Activated naive CD4-positive, alpha-beta T cell treated with Interleukin-2 at 50 U/mL for 16 hours (primary cell): Measurements from ENCODE around the gene ETNK2.
"Not testable (repeated sequence)": the region's sequence is repeated elsewhere in the genome, so short reads cannot be mapped to it uniquely, and the experiment has no call there.

Experiments used
- DNase-seq: peaks from one replicate; pipeline ENCODE4 v3.0.0-alpha.2; 2020

Gene ETNK2

DNA sequence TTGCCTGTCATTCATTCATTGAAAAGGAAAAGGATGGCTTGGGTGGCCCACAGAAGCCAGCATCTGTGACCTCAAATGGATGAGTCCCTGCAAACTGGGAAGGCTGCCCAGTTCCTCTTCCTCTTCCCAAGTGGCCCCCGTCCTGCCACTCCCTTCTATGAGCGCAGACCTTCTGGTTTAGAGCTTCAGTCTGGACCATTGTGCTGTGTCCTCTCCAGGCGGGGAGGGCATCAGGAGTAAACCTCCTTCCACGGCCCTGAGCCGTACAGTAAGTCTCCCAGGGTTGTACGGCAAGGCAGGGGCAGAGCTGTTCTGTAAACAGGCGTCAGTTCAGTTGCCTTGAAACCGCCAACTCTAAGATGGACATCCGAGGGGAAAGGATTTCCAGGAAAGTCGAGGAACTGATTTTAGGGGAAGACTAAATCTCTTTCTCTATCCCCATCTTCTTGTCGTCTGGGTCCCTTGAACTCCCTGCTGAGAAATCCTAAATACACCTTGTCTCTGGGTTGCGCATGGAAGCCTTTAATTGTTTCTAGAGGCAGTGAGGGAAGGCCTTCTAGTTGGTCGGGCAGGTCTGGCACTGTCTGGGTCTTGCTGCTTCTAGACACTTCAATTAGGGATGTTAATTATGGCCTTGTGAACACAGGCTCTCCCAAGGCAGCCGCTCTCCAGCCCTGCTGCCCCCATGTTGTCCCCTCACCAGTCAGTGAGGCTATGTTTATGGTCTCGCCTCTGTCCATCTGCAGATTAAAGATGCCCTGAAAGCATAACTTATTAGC is 56.8 kb downstream of the ETNK2 start:
- DNase-seq, result no peak

DNA sequence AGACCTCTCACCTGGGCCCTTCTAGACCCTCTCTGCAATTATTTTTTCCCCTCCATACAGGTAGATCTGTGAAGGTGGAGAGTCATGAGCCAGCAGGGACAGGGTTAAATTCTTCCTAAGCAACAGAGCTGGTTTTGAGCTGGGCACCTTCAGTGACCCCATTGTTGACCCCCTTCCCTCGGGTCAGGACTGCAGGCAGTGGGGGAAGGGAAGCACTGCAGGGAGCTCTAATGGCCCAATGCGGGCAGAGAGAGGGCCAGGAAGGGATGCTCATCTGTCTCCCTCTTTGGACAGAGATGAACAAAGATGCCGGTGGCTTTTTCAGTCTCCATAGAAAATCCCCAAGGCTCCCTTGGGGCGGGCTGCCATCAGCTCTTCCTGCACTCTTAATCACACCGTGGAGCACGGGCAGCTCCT is 57.5 kb downstream of the ETNK2 start:
- DNase-seq, result no peak

DNA sequence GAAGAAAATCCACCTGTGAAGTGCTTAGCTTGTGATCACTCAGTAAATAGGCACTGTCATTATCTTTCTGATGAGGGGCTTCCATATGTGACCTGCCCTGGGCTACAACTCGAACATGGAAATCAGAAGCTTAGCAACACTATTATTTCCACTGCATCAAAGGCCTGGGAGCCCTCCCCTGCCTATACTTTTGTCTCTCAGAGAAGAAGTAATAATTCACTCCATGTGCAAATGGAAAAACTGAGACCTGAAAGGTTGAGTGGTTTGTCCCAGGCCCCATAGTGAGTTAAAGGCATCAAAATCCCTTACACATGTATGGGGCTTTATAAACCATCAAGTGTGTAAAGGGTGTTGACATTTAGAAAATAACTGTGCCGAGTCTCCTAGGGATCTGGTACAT is 58.1 kb downstream of the ETNK2 start:
- no peak for DNase-seq

DNA sequence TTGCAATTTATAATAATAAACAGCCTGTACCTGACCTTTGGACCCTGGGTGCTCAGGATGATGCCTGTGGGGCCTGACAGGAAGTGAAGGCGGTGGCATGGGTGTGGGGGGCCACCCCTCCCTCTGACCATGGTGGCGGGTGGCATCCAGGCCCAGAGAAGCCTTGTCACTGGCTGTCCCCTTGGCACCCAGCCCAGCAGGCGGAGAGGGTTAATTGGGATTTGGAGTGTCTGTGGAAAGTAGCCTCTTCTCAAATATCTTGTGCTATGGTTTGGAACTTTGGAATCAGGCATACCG is 58.5 kb downstream of the ETNK2 start:
- no peak for DNase-seq

DNA sequence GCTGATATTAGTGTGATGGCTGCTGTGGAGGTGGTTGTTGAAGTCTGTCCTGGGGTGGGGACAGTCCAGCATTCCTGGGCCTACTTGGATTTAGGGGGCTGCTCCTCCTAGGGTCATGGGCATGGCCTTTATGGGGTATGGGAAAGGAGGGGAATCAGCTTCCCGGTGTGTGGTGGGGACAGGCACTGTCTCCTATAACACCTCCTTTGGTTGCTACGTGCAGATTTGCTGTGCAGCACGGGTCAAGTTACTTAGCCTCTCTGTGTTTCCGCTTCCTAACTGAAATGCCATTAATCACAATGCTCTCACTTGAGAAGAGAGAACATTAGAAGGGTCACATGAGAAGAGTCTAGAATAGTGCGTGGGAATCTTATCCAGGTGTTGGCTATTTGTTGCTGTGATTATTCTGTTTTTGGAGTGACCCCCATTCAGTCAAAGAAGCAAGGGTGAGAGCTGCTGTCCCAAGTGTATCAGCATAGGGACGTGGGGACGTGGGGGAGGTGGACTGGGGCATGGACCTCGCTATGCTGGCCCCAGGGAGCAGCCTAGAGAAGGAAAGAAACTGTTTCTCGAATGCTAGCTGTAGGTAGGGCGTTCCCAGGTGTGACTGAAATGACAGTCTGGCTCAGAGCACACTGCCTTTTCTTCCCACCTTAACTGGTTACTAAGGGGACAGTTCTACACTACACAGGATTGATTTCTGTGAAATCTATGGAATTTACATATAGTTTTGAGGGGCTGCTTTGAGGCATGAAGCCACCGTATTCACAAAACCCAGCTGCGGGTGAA is 59.0 kb downstream of the ETNK2 start:
- no peak for DNase-seq

DNA sequence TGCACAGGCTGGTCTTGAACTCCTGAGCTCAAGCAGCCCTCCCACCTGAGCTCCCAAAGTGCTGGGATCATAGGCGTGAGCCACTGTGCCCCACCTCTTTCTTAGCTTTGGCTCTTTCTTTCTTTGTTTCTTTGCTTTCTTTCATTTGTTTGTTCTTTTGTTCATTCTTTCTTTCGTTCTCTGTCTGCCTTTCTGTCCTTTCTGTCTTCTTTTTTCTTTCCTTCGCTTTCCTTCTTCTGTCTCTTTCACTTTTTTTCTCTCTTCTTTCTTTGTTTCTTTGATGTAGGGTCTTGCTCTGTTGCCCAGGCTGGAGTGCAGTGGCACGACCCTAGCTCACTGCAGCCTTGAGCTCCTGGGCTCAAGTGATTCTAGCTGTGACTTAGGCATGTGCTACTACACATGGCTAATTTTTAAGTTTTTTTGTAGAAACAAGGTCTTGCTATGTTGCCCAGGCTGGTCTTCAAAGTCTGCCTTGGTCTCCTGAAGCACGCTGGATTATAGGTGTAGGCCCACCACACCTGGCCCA is 60.0 kb downstream of the ETNK2 start:
- no peak for DNase-seq

DNA sequence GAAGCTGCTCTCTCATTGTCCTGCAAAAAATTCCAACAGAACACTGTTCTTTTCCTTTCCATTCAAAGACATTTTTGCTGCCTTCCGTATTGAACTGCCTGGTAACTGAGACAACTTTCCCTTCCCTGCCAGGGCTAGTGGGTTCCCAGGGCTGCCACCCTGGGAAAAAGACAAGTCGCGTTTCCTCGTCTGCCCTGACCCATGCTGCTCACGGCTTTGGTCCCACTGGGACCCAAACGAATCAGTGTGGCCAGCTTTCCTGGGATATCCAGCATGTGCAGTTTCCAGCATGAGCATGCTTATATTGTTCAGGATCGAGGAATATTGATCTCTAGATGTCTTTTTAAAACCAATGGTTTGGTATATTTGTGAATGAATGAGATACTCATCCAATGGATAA is 60.8 kb downstream of the ETNK2 start:
- no peak for DNase-seq

DNA sequence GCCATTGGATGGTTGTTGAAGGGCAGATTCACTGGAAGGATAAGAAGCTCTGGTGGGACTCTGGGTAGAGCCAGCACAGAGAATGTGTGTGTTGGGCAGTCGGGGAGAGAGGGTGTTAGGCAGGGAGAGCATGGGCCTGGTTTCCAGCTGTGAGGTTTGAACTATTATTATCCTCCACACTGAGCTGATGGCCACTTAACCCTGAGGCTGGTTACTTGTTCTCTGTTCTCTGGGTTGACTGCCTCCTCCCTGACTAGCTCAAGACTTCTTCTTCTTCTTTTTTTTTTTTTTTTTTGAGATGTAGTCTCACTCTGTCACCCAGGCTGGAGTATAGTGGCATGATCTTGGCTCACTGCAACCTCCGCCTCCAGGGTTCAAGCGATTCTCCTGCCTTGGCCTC is 61.7 kb downstream of the ETNK2 start:
- DNase-seq, result not testable (repeated sequence)

DNA sequence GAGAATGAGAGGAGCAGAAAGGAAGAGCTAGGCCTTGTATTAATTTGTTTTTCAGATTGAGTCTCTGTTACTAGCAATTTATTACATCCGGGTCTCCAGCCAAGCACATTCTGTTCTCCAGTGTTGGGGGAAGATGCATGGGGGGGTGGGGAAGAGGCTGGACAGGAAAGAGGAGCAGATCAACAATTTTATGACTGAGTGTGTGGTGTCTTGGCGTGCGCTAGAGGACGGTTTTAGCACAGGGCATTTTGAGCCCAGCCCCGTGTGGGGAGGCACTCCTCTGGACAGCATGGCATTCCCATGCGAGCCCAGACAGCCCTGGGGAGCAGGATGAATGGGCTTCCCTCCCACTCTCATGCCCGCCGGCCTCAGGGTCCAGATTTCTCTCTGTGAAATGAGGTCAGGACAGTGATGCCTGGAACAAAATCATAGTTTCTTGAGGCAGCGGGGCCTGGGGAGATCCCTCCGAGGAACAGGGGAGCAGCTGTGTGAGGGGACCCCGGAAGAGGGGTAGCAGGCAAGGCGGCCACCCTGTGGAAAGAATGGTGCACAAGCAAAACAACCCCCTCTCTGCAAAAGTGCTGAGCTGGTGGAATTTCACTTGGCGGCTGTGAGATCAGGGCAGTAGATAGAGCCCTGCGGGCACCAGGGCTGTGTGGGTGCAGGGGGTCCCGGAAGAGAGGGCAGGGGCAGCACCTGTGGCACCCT is 62.6 kb downstream of the ETNK2 start:
- no peak for DNase-seq

DNA sequence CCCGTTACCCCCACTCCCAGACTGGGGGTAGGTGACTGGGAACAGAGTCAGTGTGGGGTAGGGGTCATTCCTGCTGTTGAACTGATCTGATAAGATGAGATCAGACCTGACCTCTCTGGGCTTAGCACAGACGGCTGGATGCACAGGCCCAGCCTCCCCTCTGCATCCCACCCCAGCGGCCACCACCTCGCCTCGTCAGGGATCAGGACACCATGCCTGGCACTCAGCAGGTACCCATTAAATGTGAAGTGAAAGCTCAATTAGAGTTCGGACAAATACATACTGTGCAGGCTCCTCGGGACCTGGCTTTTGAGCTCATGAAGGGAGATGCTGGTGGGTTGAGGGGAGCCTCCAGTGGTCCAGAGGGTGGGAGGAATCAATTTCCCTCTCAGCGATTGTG is 63.2 kb downstream of the ETNK2 start:
- no peak for DNase-seq

DNA sequence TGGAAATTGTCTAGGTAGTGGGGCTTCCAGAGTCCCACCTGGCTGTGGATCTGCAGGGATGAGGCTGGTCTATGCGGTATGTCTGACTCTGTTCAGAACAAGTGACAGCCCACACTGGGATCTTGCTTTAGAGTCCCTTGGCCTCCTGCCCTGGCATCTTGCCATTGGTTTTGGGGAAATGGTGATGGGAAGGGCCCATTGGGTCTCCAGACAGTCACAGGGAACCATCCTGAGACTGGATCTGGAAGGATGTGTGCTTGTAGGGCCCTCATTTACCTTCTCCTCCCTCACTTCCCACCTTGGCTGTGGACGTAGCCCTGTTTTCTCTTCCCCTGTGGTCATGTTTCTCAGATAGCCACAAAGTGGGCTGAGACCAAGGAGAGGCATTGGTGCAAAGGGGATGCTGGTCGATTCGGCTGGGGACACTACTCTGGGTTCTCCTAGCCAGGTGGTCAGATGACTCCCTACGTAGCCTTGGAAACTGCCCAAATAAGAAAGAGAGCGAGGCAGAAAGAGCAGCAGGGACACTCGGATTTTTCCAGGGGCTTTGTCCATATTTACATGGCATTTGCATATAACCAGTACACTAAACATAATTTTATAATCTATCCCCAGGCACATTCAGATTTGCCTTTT is 63.8 kb downstream of the ETNK2 start:
- no peak for DNase-seq

DNA sequence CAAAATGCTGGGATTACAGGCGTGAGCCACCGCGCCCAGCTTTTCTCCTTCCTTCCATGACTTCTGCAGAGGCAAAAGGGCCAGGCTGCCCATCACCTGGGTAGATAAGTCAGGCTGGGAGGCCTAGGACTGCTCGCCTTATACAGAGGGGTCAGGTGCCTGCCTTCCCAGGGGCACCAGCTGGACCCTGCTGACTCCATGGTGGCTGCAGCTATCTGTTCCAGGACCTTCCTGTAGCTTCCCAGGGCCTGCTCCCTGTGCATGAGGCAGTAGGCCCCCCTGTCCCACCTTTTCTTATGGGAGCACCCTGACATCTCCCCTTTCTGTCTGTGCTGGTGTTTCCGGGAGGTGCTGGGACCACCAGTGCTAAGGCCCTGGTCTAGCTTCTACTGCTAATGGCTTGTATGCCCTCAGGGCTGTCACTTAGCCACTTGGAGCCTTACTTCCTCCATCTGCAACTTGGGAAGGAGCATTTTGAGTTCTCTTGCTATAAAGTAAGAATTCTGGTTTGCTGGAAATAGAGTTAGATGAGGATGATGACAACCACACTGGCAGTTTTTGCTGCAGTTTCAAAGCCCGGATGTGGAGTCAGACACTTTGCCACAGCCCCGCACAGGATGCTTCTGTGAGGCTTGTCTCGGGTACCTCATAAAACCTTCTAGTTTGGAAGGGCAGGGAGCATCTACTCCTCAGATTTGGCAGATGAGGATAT is 64.5 kb downstream of the ETNK2 start:
- DNase-seq, result no peak

DNA sequence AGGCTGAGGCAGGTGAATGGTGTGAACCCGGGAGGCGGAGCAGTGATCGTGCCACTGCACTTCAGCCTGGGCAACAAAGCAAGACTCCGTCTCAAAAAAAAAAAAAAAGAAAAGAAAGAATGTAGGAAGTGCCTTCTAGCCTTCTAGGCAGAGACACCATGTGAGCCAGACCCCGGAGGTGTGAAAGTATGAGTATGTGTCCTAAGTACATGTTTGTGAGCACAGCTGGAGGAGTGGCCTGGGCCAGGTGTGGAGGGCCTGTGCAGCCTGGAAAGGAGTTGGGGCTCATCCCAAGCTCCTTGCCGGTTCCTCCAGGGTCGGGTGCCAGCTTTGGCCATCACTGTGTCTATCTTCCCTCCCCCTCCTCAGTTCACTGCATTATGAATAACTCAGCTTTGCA is 66.0 kb downstream of the ETNK2 start:
- DNase-seq, result no peak

DNA sequence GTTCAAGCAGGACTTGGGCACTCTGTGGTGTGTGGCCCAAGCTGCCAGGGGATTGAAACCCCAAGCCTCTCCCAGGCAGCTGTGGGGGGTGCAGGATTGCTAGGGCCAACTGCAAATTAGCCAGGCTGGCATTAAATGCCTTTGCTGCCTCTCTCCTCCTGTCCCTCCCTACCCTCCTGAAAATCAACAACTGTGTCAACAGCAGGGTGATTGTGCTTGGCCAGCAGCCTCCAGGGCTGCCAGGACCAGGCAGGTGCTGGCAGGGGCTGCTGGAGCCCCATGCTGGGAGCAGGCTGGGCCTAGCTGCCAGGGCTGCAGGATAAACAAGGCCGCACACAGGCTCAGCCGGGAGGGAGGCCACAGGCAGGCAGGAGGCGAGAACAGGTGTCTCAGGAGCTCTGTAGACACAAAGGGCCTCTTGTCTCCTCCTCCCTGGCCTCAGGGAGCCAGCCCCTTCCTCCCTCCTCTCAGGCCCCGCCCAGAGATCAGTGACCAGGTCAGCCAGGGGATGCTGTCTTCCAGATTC is 67.5 kb downstream of the ETNK2 start:
- DNase-seq, result no peak

DNA sequence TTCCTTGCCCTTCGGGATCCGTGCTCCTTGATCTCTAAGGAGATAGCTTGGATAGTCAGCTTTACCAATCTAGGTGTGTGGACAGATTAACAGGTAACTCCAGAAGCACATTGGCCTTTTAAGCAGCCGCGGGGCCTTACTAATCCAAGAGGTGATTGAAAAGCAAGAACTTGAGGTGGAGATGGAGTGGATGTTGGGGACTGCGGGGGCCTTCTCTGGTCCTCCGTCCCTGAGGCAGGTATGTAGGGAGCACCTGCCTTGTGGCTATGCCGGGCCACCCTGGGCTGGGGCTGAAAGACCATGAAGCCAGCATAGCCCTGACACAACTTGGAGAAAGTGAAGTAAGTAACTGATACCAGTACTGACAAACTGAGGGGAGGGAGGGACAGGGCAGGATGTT is 68.4 kb downstream of the ETNK2 start:
- DNase-seq, result no peak

DNA sequence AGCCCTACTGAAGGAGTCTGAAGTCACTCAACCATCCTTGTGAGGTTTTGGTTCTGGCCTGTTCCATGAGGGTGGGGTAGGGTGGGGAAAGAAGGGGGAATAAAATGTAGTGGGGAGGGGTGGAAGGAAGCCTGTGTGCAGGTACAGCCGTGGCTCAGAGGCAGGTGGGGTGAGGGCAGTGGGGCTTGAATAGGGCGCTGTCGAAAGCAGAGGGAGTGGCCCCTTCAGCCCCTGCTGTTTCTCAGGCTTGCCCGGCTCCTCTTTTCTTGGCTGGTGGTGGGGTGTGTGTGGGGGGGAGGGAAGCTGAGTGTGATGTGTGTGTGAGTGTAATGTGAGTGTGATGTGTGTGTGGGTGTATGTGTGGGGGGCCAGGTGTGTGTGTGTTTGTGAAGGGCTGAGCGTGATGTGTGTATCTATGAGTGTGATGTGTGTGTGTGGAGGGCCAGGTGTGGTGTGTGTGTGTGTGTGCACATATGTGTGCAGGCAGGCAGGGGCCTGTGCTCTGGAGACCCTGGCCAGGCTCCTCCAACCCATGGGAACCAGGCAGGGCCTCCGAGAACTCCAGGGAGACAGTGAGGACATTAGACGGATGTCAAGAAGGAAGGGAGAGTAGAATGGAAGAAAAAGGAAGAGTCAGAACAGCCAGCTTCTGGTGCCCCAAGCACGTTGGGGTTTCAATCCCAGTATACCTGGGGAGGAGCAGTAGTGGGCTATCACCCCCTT is 69.9 kb downstream of the ETNK2 start:
- no peak for DNase-seq

DNA sequence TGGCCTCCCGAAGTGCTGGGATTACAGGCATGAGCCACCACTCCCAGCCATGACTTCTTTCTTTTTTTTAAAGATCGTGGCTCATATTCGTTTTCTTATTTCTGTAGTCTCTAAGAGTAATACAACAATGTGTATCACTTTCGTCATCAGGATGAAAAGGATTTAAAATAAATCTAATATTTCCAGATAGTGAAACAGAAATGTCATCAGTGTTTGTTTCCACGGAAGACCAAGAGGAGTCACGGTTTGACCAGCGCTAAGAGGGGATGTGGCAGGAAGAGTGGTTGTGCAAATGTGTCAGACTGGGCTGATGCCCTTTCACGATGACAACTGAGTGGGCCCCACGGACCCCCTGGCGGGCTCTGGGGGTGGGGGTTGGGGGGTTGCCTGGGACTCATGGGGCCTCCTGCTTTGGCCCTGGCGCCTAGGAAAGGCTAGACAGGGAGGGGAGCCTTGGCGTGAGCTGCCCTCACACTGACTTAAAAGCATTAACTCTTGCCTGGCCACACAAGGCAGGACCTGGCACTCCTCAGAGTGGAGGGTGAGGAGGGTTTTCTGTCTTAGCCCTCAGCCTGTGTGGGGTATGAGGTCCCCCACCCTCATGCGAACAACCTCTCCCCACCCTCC is 70.6 kb downstream of the ETNK2 start:
- DNase-seq, result no peak
